Measurements from ENCODE around the gene WDR81.

WDR81 gene

DNA sequence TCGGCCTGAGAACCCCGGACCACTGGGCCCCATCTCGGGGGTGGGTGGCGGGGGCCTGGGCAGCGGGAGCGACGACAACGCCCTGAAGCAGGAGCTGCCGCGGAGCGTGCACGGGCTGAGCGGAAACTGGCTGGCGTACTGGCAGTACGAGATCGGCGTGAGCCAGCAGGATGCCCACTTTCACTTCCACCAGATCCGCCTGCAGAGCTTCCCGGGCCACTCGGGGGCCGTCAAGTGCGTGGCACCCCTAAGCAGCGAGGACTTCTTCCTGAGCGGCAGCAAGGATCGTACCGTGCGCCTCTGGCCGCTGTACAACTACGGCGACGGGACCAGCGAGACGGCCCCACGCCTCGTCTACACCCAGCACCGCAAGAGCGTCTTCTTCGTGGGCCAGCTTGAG lies 9.3 kb downstream of the WDR81 start:
- no peaks in the 10 kb centered on the region for H3F3A ChIP-seq (ENCODE audit: insufficient read depth, low read length)
- peaks cover 20% of the 10 kb centered on the region; the same call in 1 of the 2 replicates for H3K36me3 ChIP-seq (ENCODE audit: insufficient read depth, low read length)
- no peaks in the 10 kb centered on the region for H4K20me1 ChIP-seq (ENCODE audit: insufficient read depth, low read length)
- no peaks in the 10 kb centered on the region for H3K9me2 ChIP-seq (ENCODE audit: low read depth, low read length)
- H3K9ac ChIP-seq (ENCODE audit: low read length), result peak overlapping the region; percentile 24; the same call in 1 of the 2 replicates
- TF ChIP-seq, protein P1, sequence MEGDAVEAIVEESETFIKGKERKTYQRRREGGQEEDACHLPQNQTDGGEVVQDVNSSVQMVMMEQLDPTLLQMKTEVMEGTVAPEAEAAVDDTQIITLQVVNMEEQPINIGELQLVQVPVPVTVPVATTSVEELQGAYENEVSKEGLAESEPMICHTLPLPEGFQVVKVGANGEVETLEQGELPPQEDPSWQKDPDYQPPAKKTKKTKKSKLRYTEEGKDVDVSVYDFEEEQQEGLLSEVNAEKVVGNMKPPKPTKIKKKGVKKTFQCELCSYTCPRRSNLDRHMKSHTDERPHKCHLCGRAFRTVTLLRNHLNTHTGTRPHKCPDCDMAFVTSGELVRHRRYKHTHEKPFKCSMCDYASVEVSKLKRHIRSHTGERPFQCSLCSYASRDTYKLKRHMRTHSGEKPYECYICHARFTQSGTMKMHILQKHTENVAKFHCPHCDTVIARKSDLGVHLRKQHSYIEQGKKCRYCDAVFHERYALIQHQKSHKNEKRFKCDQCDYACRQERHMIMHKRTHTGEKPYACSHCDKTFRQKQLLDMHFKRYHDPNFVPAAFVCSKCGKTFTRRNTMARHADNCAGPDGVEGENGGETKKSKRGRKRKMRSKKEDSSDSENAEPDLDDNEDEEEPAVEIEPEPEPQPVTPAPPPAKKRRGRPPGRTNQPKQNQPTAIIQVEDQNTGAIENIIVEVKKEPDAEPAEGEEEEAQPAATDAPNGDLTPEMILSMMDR (IDR thresholded peaks at IDR 0.05; ENCODE audit: low read length), result no peak
- TF ChIP-seq EZH2 (IDR thresholded peaks at IDR 0.05; ENCODE audit: borderline replicate concordance, low read length), result no peak
- peak overlapping the region; percentile 18 for H3K4me3 ChIP-seq (ENCODE audit: low read depth, low read length, poor library complexity, severe bottlenecking)
- no peak overlapping the region for H2AFZ ChIP-seq (ENCODE audit: low read length)
- H3K4me1 ChIP-seq (ENCODE audit: insufficient read depth, low read length, severe bottlenecking), result peaks cover 66% of the 10 kb centered on the region
- no peaks in the 10 kb centered on the region for H3K9me3 ChIP-seq (ENCODE audit: low read length)
- peak overlapping the region; percentile 83 for H3K27ac ChIP-seq (ENCODE audit: low read depth, low read length, poor library complexity, severe bottlenecking)
- H3K27me3 ChIP-seq (ENCODE audit: insufficient read depth, low read length), result no peaks in the 10 kb centered on the region
- H3K4me2 ChIP-seq (ENCODE audit: low read length), result peak overlapping the region; percentile 37; the same call in 1 of the 2 replicates
- H3K79me2 ChIP-seq (ENCODE audit: insufficient read depth, low read length), result no peaks in the 10 kb centered on the region

- TF ChIP-seq, protein P1 (IDR thresholded peaks at IDR 0.05; ENCODE audit: low read length), result no peak
- TF ChIP-seq EZH2 (IDR thresholded peaks at IDR 0.05; ENCODE audit: borderline replicate concordance, low read length), result no peak
- Histone ChIP-seq H3K4me3 (ENCODE audit: low read depth, low read length, poor library complexity, severe bottlenecking) (no peak overlapping the region), H2AFZ (ENCODE audit: low read length) (no peak overlapping the region), H3K27me3 (ENCODE audit: insufficient read depth, low read length) (no peaks in the 10 kb centered on the region), H3K36me3 (ENCODE audit: insufficient read depth, low read length) (peaks cover 20% of the 10 kb centered on the region; the same call in 1 of the 2 replicates), H3K9me2 (ENCODE audit: low read depth, low read length) (no peaks in the 10 kb centered on the region), H3K9me3 (ENCODE audit: low read length) (no peaks in the 10 kb centered on the region), H4K20me1 (ENCODE audit: insufficient read depth, low read length) (no peaks in the 10 kb centered on the region), H3K9ac (ENCODE audit: low read length) (no peak overlapping the region), H3K79me2 (ENCODE audit: insufficient read depth, low read length) (no peaks in the 10 kb centered on the region), H3K27ac (ENCODE audit: low read depth, low read length, poor library complexity, severe bottlenecking) (no peak overlapping the region), H3F3A (ENCODE audit: insufficient read depth, low read length) (no peaks in the 10 kb centered on the region), H3K4me2 (ENCODE audit: low read length) (no peak overlapping the region), H3K4me1 (ENCODE audit: insufficient read depth, low read length, severe bottlenecking) (peaks cover 50% of the 10 kb centered on the region)
Measured at GRCh38 chr17:1735418-1735817, 10.9 kb downstream of the WDR81 start.

DNA sequence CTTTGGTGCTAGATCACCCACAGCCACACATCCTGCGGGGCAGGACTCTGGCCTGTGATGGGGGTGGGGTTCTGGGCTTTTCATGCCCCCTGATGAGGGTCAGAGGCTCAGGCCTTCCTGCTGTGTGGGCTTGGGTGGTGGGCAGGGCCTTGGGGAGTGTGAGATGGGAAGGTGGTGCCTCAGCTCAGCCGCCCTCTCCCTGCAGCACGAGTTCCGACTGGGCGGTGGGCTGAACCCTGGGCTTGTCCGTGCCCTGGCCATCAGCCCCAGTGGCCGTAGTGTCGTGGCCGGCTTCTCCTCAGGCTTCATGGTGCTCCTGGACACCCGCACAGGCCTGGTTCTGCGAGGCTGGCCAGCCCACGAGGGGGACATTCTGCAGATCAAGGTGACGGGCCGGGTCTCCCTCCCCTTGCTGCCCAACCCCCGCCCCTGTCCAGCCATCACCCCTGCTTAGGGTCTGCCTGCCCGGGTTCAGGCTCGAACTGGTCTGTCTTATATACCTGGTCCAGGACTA lies 11.4 kb downstream of the WDR81 start:
- Histone ChIP-seq H3F3A (ENCODE audit: insufficient read depth, low read length) (no peaks in the 10 kb centered on the region), H3K9me2 (ENCODE audit: low read depth, low read length) (no peaks in the 10 kb centered on the region), H3K27ac (ENCODE audit: low read depth, low read length, poor library complexity, severe bottlenecking) (peak overlapping the region; percentile 30), H3K4me2 (ENCODE audit: low read length) (no peak overlapping the region), H4K20me1 (ENCODE audit: insufficient read depth, low read length) (no peaks in the 10 kb centered on the region), H3K27me3 (ENCODE audit: insufficient read depth, low read length) (no peaks in the 10 kb centered on the region), H3K9me3 (ENCODE audit: low read length) (no peaks in the 10 kb centered on the region), H3K4me1 (ENCODE audit: insufficient read depth, low read length, severe bottlenecking) (peaks cover 45% of the 10 kb centered on the region), H3K36me3 (ENCODE audit: insufficient read depth, low read length) (peaks cover 15% of the 10 kb centered on the region; the same call in 1 of the 2 replicates), H2AFZ (ENCODE audit: low read length) (no peak overlapping the region), H3K79me2 (ENCODE audit: insufficient read depth, low read length) (no peaks in the 10 kb centered on the region), H3K4me3 (ENCODE audit: low read depth, low read length, poor library complexity, severe bottlenecking) (no peak overlapping the region), H3K9ac (ENCODE audit: low read length) (no peak overlapping the region)
- TF ChIP-seq, protein P1 (IDR thresholded peaks at IDR 0.05; ENCODE audit: low read length), result no peak
- TF ChIP-seq EZH2 (IDR thresholded peaks at IDR 0.05; ENCODE audit: borderline replicate concordance, low read length), result no peak

Data from OCI-LY1 (cell line).